IMR-90 (cell line): ENCODE measurements around the gene TRIM5. TPM values are rescaled to one million over a fixed set of nuclear protein-coding genes. Genes with fewer than 3 reads are reported as not detected.
A peak's percentile ranks its signal among the peaks of the same experiment; 100 is the strongest.

ENCODE experiments used
- ATAC-seq: fragments of 200-7000 bp; cut with Tn5 transposase; 2 replicates; pipeline ENCODE4 v1.9.1; 2020; ENCODE audit warnings: low read depth, mild to moderate bottlenecking, moderate library complexity
- BruUV-seq: library from RNA; stranded (reverse); fragments of 400-500 nt; replicated peaks from 2 replicates; lab custom pipeline; 2021; lab: Mats Ljungman, UMichigan
- CTCF ChIA-PET: fragments of 300-600 bp; formaldehyde crosslinking; extraction: SDS; loops from one replicate; lab custom pipeline; 2021; ENCODE audit warnings: antibody characterized with exemption; lab: Yijun Ruan, JAX
- POLR2A ChIA-PET: fragments of 300-600 bp; sonication (Branson Sonifier 250); formaldehyde crosslinking; loops from one replicate; lab custom pipeline; 2022; ENCODE audit warnings: antibody characterized with exemption; ENCODE audit not compliant: unreplicated experiment; lab: Charles Lee
- DNase-seq: peaks from one replicate; pipeline ENCODE4 v3.0.0; 2013
- H2AFZ ChIP-seq: replicated peaks from 2 replicates; pipeline ENCODE3; 2013; ENCODE audit warnings: low read length, mild to moderate bottlenecking; ENCODE audit not compliant: poor library complexity
- H2AK5ac ChIP-seq: 2 replicates; pipeline ENCODE4 v1.6.1; 2013; ENCODE audit warnings: low read depth, low read length, inconsistent platforms
- H2AK9ac ChIP-seq: replicated peaks from 2 replicates; pipeline ENCODE3; 2013; ENCODE audit warnings: mild to moderate bottlenecking, low read depth, low read length, moderate library complexity; ENCODE audit not compliant: poor library complexity
- H2BK120ac ChIP-seq: 2 replicates; pipeline ENCODE4 v1.6.1; 2013; ENCODE audit warnings: low read depth, low read length, inconsistent platforms
- H2BK15ac ChIP-seq: 3 replicates; pipeline ENCODE4 v1.6.1; 2013; ENCODE audit warnings: low read depth, low read length, inconsistent platforms
- H2BK20ac ChIP-seq: 2 replicates; pipeline ENCODE4 v1.6.1; 2013; ENCODE audit warnings: low read depth, mild to moderate bottlenecking, inconsistent platforms, low read length, moderate library complexity
- H2BK5ac ChIP-seq: 2 replicates; pipeline ENCODE4 v1.6.1; 2013; ENCODE audit warnings: mild to moderate bottlenecking, low read depth, low read length, inconsistent platforms; ENCODE audit not compliant: poor library complexity, severe bottlenecking
- H3K14ac ChIP-seq: replicated peaks from 2 replicates; pipeline ENCODE4 v1.6.1; 2013; ENCODE audit warnings: low read depth, low read length, inconsistent platforms
- H3K18ac ChIP-seq: 2 replicates; pipeline ENCODE4 v1.6.1; 2013; ENCODE audit warnings: low read depth, low read length, control low read depth
- H3K23ac ChIP-seq: 2 replicates; pipeline ENCODE4 v1.6.1; 2013; ENCODE audit warnings: low read depth, low read length, inconsistent platforms
- H3K27ac ChIP-seq: 2 replicates; pipeline ENCODE4 v1.5.1; 2013; ENCODE audit warnings: mild to moderate bottlenecking, control low read depth, low read length; ENCODE audit not compliant: insufficient read depth
- H3K27me3 ChIP-seq: 2 replicates; pipeline ENCODE4 v1.6.1; 2013; ENCODE audit warnings: low read length; ENCODE audit not compliant: control insufficient read depth, insufficient read depth
- H3K36me3 ChIP-seq: 2 replicates; pipeline ENCODE4 v1.6.1; 2013; ENCODE audit warnings: low read length, mixed read lengths; ENCODE audit not compliant: control insufficient read depth, insufficient read depth
- H3K4ac ChIP-seq: 2 replicates; pipeline ENCODE4 v1.6.1; 2013; ENCODE audit warnings: low read depth, low read length, inconsistent platforms
- H3K4me1 ChIP-seq: 2 replicates; pipeline ENCODE4 v1.6.1; 2013; ENCODE audit warnings: low read length, mixed read lengths; ENCODE audit not compliant: control insufficient read depth, insufficient read depth
- H3K4me2 ChIP-seq: 2 replicates; pipeline ENCODE4 v1.6.1; 2013; ENCODE audit warnings: low read depth, mild to moderate bottlenecking, control low read depth, low read length, moderate library complexity
- H3K4me3 ChIP-seq: 2 replicates; pipeline ENCODE4 v1.5.1; 2013; ENCODE audit warnings: low read depth, mild to moderate bottlenecking, control low read depth, low read length, moderate library complexity; ENCODE audit not compliant: insufficient read depth
- H3K56ac ChIP-seq: 2 replicates; pipeline ENCODE4 v1.6.1; 2013; ENCODE audit warnings: low read length, inconsistent platforms; ENCODE audit not compliant: insufficient read depth; ENCODE audit errors: extremely low read depth
- H3K79me1 ChIP-seq, 2 experiments: 2 replicates each; pipeline ENCODE4 v1.6.1; 2013; ENCODE audit warnings: low read length in 2 of 2, inconsistent platforms in 1 of 2, low read depth in 1 of 2
- H3K9ac ChIP-seq: 2 replicates; pipeline ENCODE4 v1.6.1; 2013; ENCODE audit warnings: low read depth, low read length, control low read depth
- H3K9me1 ChIP-seq: 2 replicates; pipeline ENCODE4 v1.6.1; 2013; ENCODE audit warnings: low read length, inconsistent platforms; ENCODE audit not compliant: insufficient read depth
- H3K9me3 ChIP-seq: 2 replicates; pipeline ENCODE4 v1.6.1; 2013; ENCODE audit warnings: low read length; ENCODE audit not compliant: control insufficient read depth, insufficient read depth
- H4K20me1 ChIP-seq: 2 replicates; pipeline ENCODE4 v1.6.1; 2013; ENCODE audit warnings: low read length, inconsistent platforms; ENCODE audit not compliant: insufficient read depth
- H4K5ac ChIP-seq: 2 replicates; pipeline ENCODE4 v1.6.1; 2013; ENCODE audit warnings: mild to moderate bottlenecking, low read depth, low read length, control low read depth
- H4K8ac ChIP-seq, 2 experiments: 2 replicates each; pipeline ENCODE4 v1.6.1; 2013; ENCODE audit warnings: low read depth in 2 of 2, low read length in 2 of 2, control low read depth in 1 of 2, inconsistent platforms in 1 of 2
- H4K91ac ChIP-seq: 2 replicates; pipeline ENCODE4 v1.6.1; 2013; ENCODE audit warnings: low read depth, low read length, inconsistent platforms; ENCODE audit not compliant: insufficient read depth
- BHLHE40 ChIP-seq: fragments of 150-350 bp; IDR thresholded peaks from 2 replicates; pipeline ENCODE4 v1.6.1; 2016; ENCODE audit warnings: mild to moderate bottlenecking, low read depth, low read length
- CEBPB ChIP-seq: IDR thresholded peaks from 2 replicates; pipeline ENCODE4 v1.6.1; 2012; ENCODE audit warnings: low read depth, low read length, improper control_type of control experiment
- CHD1 ChIP-seq: IDR thresholded peaks from 2 replicates; pipeline ENCODE4 v1.6.1; 2012; ENCODE audit warnings: low read depth, low read length, improper control_type of control experiment
- FOS ChIP-seq: fragments of 150-350 bp; IDR thresholded peaks from 2 replicates; pipeline ENCODE4 v1.6.1; 2016; ENCODE audit warnings: low read depth, low read length
- MAFK ChIP-seq: IDR thresholded peaks from 2 replicates; pipeline ENCODE4 v1.6.1; 2012; ENCODE audit warnings: low read depth, low read length, improper control_type of control experiment
- MAZ ChIP-seq: IDR thresholded peaks from 2 replicates; pipeline ENCODE4 v1.6.1; 2012; ENCODE audit warnings: low read depth, mild to moderate bottlenecking, low read length, improper control_type of control experiment, moderate library complexity, borderline replicate concordance
- MXI1 ChIP-seq: IDR thresholded peaks from 2 replicates; pipeline ENCODE4 v1.6.1; 2012; ENCODE audit warnings: low read depth, mild to moderate bottlenecking, low read length, moderate library complexity, borderline replicate concordance
- NFE2L2 ChIP-seq: fragments of 150-350 bp; IDR thresholded peaks from 2 replicates; pipeline ENCODE4 v1.6.1; 2016; ENCODE audit warnings: low read depth, mild to moderate bottlenecking, low read length
- POLR2A ChIP-seq: IDR thresholded peaks from 2 replicates; pipeline ENCODE4 v1.6.1; 2012; ENCODE audit warnings: mild to moderate bottlenecking, low read depth, low read length
- RAD21 ChIP-seq: IDR thresholded peaks from 2 replicates; pipeline ENCODE4 v1.6.1; 2012; ENCODE audit warnings: low read length, improper control_type of control experiment
- RCOR1 ChIP-seq: IDR thresholded peaks from 2 replicates; pipeline ENCODE4 v1.6.1; 2012; ENCODE audit warnings: mild to moderate bottlenecking, low read length, improper control_type of control experiment; ENCODE audit not compliant: insufficient replicate concordance
- RFX5 ChIP-seq: IDR thresholded peaks from 2 replicates; pipeline ENCODE4 v1.8.0; 2012; ENCODE audit warnings: low read depth, mild to moderate bottlenecking, low read length, moderate library complexity
- SMC3 ChIP-seq: fragments of 150-350 bp; IDR thresholded peaks from 2 replicates; pipeline ENCODE4 v1.6.1; 2016; ENCODE audit warnings: low read depth, mild to moderate bottlenecking, antibody characterized with exemption, low read length, moderate library complexity
- WGBS, 2 experiments: methylation state at CpG; one replicate each; pipeline versions ENCODE4 v1.1.5 to v1.1.7; 2013; ENCODE audit warnings: missing lambda C conversion rate in 2 of 2; ENCODE audit not compliant: insufficient read length in 1 of 2; ENCODE audit errors: extremely low coverage in 2 of 2; 5-methylcytosine and 5-hydroxymethylcytosine counted together
- dilution Hi-C: fragments of 300-500 bp; cut with HindIII; formaldehyde crosslinking; loops from one replicate; pipeline ENCODE4 v1.14.3; 2018; ENCODE audit warnings: low sequenced_read_pairs; ENCODE audit not compliant: unreplicated experiment
- in situ Hi-C: fragments of 300-500 bp; cut with MboI; formaldehyde crosslinking; loops from 3 replicates; pipeline ENCODE4 v1.14.3; 2019; ENCODE audit warnings: low sequenced_read_pairs, inconsistent platforms, mixed read lengths
- intact Hi-C: fragments of 100-400 bp; cut with micrococcal nuclease; formaldehyde crosslinking; loops from 2 replicates; pipeline ENCODE4 v1.10.0; 2022
- polyA plus RNA-seq, 3 experiments: library from polyadenylated mRNA; depleted of rRNA; stranded (reverse); fragments of >200 nt; gene quantifications; 2 replicates each; pipeline ENCODE4 v1.2.3, GENCODE V29; 2012; ENCODE audit warnings: low replicate concordance in 1 of 3
- total RNA-seq: library from RNA; depleted of rRNA; stranded (reverse); fragments of >200 nt; gene quantifications from 2 replicates; pipeline ENCODE4 v1.2.3, GENCODE V29; 2012
- TF ChIP-seq, protein P1 (sequence below): conservative IDR thresholded peaks from 2 replicates; pipeline ENCODE4 v1.5.1; 2012; ENCODE audit warnings: mild to moderate bottlenecking, low read depth, low read length, improper control_type of control experiment
- TF ChIP-seq, protein P2 (sequence below): fragments of 150-350 bp; IDR thresholded peaks from 2 replicates; pipeline ENCODE4 v1.6.1; 2016; ENCODE audit warnings: low read depth, mild to moderate bottlenecking, low read length, moderate library complexity, borderline replicate concordance
- TF ChIP-seq, protein P3 (sequence below): fragments of 150-350 bp; IDR thresholded peaks from 2 replicates; pipeline ENCODE4 v1.6.1; 2017; ENCODE audit warnings: mild to moderate bottlenecking, antibody characterized with exemption, low read length, low read depth

The TRIM5 gene
- total and polyA plus RNA-seq, 2 of the 4 experiments (the other 2 are of a cell fraction): 32.6 to 49.1 TPM

DNA sequence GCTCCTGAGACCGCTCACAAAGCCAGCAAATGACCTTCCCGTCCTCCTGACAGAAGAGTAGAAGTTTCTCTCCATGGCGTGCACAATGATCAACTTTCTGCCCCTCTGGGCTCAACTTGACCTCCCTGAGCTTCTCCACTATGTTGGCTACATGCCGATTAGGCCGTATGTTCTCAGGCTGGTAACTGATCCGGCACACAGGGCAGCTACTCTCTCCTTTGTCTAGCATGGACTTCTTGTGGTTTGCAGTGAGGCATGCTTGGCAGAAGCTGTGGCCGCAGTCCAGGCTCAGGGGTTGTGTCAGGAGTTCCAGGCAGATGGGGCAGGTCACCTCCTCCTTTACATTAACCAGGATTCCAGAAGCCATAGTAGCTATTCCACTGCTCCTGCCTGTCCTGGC is 5.1 kb downstream of the TRIM5 start:
- H3K36me3 ChIP-seq: peaks cover 22% of the 10 kb centered on the region
- dilution Hi-C loops: no loop called here
- in situ Hi-C loops: loop anchor here (5.0 to 25.0 kb wide), 2 partner anchors 78 to 682 kb away; no protein-coding TSS in a partner anchor
- no peak overlapping the region for H2BK5ac ChIP-seq
- 83% methylated on average over 1 of the region's 7 CpGs; no CpG with 5 or more reads in 1 of the 2 experiments for WGBS, 2 experiments
- peaks cover 2% of the 10 kb centered on the region; the same call in 1 of the 2 replicates for H3K9me3 ChIP-seq
- H3K23ac ChIP-seq: no peak overlapping the region
- H2AFZ ChIP-seq: peak overlapping the region; percentile 32
- H3K79me1 ChIP-seq: peaks cover 28 to 43% of the 10 kb centered on the region in 2 experiments; a peak in 3 of 4 replicates
- CTCF ChIA-PET: interaction anchor here (1.4 kb wide), 1 partner anchor 59 kb away, joined by 3 read pairs; no protein-coding TSS in a partner anchor
- H3K27ac ChIP-seq: no peak overlapping the region
- ATAC-seq: no peak
- no peak for TF ChIP-seq FOS
- no peak for TF ChIP-seq RCOR1
- no peak for TF ChIP-seq CEBPB
- no peak for TF ChIP-seq MAZ
- TF ChIP-seq, protein P1, sequence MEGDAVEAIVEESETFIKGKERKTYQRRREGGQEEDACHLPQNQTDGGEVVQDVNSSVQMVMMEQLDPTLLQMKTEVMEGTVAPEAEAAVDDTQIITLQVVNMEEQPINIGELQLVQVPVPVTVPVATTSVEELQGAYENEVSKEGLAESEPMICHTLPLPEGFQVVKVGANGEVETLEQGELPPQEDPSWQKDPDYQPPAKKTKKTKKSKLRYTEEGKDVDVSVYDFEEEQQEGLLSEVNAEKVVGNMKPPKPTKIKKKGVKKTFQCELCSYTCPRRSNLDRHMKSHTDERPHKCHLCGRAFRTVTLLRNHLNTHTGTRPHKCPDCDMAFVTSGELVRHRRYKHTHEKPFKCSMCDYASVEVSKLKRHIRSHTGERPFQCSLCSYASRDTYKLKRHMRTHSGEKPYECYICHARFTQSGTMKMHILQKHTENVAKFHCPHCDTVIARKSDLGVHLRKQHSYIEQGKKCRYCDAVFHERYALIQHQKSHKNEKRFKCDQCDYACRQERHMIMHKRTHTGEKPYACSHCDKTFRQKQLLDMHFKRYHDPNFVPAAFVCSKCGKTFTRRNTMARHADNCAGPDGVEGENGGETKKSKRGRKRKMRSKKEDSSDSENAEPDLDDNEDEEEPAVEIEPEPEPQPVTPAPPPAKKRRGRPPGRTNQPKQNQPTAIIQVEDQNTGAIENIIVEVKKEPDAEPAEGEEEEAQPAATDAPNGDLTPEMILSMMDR: no peak
- TF ChIP-seq, protein P2, sequence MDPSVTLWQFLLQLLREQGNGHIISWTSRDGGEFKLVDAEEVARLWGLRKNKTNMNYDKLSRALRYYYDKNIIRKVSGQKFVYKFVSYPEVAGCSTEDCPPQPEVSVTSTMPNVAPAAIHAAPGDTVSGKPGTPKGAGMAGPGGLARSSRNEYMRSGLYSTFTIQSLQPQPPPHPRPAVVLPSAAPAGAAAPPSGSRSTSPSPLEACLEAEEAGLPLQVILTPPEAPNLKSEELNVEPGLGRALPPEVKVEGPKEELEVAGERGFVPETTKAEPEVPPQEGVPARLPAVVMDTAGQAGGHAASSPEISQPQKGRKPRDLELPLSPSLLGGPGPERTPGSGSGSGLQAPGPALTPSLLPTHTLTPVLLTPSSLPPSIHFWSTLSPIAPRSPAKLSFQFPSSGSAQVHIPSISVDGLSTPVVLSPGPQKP: no peak
- no peak for TF ChIP-seq NFE2L2
- TF ChIP-seq MAFK: no peak
- no peak for TF ChIP-seq MXI1
- no peak for TF ChIP-seq CHD1
- TF ChIP-seq SMC3: no peak
- TF ChIP-seq POLR2A: no peak
- no peak for TF ChIP-seq BHLHE40
- TF ChIP-seq RAD21: no peak
- TF ChIP-seq, protein P3, sequence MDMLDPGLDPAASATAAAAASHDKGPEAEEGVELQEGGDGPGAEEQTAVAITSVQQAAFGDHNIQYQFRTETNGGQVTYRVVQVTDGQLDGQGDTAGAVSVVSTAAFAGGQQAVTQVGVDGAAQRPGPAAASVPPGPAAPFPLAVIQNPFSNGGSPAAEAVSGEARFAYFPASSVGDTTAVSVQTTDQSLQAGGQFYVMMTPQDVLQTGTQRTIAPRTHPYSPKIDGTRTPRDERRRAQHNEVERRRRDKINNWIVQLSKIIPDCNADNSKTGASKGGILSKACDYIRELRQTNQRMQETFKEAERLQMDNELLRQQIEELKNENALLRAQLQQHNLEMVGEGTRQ: no peak
- TF ChIP-seq RFX5: no peak
- H2AK5ac ChIP-seq: no peak overlapping the region
- no peaks in the 10 kb centered on the region for H3K4me1 ChIP-seq
- H3K4me3 ChIP-seq: no peak overlapping the region
- intact Hi-C loops: loop anchor here (10.0 kb wide), 1 partner anchor 315 kb away; no protein-coding TSS in a partner anchor
- H2BK120ac ChIP-seq: no peak overlapping the region
- POLR2A ChIA-PET: interaction anchor here (1.0 kb wide), 1 partner anchor 10 kb away, joined by 3 read pairs; the partner anchor contains the start of gene TRIM22
- H3K18ac ChIP-seq: no peak overlapping the region
- DNase-seq: no peak
- H4K91ac ChIP-seq: no peak overlapping the region
- no peak overlapping the region for H4K8ac ChIP-seq
- no peak overlapping the region for H2BK15ac ChIP-seq
- H4K20me1 ChIP-seq: no peaks in the 10 kb centered on the region
- H3K9ac ChIP-seq: no peak overlapping the region
- H3K4ac ChIP-seq: no peak overlapping the region
- no peaks in the 10 kb centered on the region for H3K27me3 ChIP-seq
- H3K4me2 ChIP-seq: no peak overlapping the region
- no peak overlapping the region for H3K14ac ChIP-seq
- H3K56ac ChIP-seq: no peak overlapping the region
- no TSS peak for BruUV-seq
- no peaks in the 10 kb centered on the region; the same call in 1 of the 2 replicates for H3K9me1 ChIP-seq
- H2BK20ac ChIP-seq: no peak overlapping the region
- H4K5ac ChIP-seq: no peak overlapping the region
- H2AK9ac ChIP-seq: no peak overlapping the region
